NCI-H2107 (cell line): ENCODE results near the gene MAGI2.

Source experiments
- DNase-seq: peaks from one replicate; lab custom pipeline; 2025; lab: John Stamatoyannopoulos, UW

The MAGI2 gene

DNA sequence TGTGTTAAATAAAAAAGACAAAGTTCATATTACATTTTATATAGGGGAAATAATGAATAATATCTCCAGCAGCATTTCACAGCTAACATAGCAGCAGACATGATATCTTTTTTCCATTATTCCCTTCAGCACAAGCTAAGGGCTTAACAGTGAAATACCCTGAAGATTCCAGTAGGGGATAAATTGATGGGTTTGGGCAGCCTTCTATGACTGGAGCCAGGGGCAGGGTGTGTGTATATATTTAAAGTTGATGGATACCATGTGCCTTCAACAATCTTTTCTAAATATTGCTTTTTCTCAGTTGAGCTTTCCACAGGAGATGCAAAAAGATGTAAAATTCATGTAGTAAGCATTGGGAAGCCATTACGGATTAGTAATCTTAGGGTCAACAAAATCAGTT, 151.2 kb downstream of the MAGI2 start:
- DNase-seq, result no peak

DNA sequence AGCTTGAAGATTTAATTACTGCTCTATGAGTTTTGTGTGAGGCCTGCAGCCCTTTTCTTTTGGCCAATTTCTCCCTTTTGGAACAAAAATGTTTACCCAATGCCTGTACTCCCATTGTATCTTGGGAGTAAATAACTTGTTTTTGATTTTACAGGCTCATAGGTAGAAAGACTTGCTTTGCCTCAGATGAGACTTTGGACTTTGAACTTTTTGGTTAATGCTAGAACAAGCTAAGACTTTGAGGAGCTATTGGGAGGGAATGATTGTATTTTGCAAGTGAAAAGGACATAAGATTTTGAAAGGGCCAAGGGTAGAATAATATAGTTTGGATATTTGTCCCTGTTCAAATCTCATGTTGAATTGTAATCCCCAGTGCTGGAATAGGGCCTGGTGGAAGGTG, 152.0 kb downstream of the MAGI2 start:
- no peak for DNase-seq

DNA sequence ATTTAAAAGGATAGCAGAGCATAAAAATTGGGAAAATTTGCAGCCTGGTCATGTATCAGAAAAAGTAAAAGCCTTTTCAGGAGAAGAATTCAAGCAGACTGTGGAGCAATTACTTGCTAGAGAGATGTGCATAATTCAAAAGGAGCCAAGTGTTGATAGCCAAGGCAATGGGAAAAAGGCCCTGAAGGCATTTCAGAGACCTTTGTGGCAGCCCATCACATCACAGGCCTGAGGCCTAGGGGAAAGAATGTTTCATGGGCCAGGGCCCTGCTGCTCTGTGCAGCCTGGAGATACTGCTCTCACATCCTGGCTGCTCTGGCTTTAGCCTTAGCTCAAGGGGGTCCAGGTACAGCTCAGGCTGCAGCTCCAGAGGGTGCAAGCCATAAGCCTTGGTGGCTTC, 152.9 kb downstream of the MAGI2 start:
- DNase-seq, result no peak

DNA sequence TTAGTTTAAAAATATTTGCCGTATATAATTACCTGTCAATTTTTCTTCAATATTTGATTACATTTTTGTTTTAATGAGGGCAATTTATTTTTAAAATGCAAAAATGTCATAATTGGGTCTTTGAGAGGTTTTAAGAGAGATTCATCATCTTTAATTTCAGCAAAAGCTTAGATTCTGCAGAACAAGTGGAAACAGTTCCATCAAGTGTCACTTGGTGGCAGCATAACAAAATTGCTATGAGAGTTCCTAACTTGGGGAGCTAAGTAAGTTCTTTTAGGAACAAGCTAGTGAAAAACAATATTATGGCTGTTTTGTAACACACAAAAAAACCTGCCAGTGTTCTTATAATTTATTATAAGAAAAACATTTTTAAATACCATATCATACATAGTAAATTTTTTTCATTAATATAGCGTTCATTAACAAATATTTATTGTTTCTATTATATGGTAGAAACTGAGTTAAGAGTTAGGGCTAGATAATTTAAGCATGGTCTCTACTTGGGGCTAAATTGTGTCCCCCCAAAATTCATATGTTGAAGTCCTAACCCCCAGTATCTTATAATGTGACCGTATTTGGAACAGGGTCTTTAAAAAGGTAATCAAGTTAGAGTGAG, 155.2 kb downstream of the MAGI2 start:
- DNase-seq, result no peak

DNA sequence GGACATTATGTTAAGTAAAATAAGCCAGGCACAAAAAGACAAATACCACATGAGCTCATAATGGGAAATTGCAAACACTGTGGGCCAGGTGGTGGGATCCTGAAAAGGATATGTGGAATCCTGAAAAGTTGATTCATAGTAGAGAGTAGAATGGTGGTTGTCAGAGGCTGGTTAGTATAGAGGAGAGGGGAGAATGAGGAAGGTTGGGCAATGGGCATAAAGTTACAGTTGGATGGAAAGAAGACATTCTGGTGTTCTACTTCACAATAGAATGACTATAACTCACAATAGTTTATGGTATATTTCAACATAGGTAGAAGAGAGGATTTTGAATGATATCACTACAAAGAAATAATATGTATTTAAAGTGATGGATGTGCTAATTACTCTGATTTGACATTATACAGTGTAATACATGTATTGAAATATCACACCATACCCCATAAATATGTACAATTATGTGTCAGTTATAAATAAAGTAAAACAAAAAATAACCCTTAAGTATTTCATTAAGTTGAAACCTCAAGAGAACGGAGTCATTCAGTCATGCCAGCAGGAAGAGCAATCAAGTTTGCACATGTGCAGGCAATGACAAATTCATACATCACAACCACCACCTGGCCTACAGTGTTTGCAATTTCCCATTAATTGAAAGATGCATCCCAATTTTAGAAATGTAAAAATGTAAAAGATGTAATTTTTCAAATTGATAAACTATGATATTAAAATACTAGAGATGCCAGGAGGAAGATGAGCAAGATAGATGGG, 156.7 kb downstream of the MAGI2 start:
- no peak for DNase-seq

DNA sequence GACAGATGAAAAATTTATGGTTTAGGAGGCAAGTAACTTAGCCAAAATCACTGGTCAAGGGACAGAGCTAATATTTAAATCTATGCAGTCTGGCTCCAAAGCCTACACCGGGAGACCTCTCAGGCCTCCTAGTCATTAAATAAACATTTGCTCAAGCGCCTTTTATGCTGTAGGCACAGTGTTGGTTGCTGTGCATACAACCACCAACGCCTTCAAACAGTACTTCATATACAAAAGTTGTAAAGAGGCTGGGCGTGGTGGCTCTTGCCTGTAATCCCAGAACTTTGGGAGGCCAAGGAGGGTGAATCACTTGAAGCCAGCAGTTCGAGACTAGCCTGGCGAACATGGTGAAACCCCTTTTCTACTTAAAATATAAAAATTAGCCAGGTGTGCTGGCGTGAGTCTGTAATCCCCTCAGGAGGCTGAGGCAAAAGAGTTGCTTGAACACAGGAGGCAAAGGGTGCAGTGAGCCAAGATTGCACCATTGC, 159.8 kb downstream of the MAGI2 start:
- no peak for DNase-seq

DNA sequence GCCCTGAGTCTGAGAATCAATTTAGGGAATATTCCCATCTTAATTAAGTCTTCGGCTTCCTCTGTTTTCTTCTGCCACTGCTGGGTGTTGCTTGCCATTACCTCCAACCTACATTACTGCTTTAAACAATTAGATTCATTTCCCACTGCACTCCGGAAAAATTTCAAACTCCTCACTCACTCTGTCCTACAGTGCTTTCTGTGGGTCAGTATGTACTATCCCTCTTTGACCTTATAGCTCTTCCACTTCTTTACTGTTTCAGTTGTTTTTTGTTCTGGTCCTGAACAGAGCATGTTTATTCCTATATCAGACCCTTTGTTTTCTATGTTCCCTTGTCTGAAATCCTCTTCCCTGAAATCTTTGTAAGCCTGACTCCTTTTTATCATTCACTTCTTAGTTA, 160.6 kb downstream of the MAGI2 start:
- DNase-seq, result no peak

DNA sequence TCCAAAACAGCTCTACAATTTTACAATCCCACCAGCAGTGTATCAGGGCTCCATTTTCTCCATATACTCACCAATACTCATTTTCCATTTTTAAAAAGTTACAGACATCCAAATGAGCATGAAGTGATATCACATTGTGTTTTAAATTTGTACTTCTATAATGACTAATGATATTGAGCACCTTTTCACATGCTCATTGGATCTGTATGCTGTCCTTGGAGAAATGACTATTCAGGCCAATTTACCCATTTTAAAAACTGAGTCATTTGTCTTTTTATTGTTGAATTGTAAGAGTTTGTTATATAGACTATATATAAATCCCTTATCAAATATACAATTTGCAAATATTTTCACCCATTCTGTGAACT, 162.0 kb downstream of the MAGI2 start:
- no peak for DNase-seq

DNA sequence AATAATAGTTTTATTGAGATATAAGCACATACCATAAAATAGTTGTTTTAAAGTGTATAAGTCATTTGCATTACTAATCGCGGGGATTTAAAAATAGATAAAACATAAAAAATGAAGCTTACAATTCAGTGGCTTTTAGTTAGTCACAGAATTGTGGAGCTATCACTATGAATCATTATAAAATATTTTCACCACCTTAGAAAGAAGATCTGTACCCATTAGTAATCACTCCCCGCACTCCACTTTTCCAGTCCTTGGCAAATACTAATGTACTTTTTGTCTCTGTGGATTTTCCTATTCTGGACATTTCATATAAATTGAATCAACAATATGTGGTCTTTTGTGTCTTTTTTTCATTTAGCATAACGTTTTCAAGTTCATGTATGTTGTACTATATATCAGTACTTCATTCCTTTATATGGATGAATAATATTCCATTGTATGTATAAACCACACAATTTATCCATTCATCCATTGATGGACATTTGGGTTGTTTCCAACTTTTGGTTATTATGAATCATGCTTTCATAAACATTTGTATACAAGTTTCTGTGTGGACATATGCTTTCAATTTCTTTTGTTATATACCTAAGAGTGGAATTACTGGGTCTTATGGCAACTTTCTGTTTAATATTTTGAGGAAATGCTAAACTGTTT, 162.5 kb downstream of the MAGI2 start:
- DNase-seq, result no peak

DNA sequence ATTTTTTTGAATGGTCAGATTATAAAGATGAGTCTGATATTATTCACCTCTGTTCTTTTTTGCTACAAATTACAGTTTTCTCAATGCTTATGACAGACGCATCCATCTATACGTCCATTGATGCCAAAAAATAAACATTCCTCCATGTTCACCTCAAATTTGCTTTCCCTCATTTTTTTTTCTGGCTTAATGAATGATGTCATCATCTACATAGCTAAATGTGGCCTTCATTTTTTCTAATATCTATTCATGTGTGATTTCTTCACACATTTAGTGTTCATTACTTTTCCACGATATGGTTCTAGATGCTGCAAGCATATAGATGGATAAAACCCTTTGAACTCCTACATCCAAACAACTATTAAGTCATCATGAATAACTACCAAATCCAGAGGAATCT, 163.1 kb downstream of the MAGI2 start:
- DNase-seq, result no peak

DNA sequence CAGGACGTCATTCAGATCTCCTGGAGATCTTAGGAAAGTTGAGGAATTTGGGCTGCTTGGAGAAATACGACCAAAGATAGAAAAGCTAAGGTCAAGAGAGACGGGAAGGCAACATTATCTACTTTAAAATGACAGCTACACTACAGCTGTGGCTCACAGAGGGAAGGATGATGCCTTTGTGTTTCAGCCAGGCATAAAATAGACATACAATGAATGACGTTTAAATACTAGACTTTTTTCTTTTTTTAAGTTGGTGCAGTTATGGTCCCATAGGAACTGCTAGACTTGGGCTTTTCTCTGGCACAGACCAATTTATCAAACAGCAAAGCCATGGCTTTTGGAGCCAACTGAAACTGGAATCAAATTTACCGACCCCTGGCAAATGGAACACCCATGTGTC, 164.8 kb downstream of the MAGI2 start:
- DNase-seq, result no peak

DNA sequence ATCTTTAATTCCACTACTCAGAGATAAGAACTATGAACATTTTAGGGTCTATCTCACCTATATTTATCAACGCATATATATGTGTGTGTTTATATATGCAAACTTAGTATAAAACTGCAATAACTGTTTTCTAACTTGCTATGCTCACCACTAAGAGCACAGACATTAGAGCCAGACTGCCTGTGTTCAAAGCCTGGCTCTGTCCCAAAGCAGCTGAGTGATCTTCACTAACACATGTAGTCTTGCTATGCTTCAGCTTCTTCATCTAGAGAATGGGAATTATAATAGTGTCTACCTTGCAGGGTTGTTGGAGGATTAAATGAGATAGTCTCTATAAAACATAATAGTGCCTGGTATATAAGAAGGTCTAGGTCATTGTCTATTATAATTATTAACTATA, 165.5 kb downstream of the MAGI2 start:
- DNase-seq, result no peak

DNA sequence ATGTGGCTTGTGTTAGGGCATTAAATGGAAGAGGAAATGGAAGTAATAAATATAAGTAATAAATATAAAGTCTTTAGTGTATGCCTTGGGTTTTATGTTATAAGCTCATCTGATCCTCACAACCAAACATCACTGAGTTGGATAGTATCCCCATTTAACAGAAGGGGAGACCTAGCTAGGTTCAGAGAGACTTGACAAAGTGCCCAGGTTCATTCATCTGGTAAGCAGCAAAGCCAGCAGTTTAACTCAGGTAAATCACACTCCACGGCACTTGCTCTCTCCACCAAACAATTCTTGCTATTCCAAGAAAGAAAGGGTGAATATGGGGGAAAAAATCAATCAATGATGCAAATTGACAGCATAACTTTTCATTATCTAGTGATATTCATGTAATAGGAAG, 167.3 kb downstream of the MAGI2 start:
- DNase-seq, result no peak

DNA sequence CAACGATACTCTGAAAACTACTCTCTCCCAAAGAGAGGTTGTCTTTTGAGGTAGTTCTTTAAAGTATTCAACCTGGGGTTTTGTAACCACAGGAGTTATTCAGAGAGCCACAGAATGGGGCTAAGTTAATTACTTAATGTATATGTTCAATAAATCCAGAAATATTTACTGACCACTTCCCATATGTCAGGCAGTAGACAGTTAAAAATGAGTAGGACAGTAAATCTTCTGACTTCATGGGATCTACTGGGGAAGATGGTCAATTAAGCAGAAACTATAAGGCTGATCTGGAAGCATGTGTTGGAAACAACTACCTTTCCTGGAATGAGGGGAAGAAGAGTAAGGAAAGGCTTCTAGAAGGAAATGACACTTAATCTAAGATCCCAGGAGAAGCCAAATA, 167.7 kb downstream of the MAGI2 start:
- DNase-seq, result no peak

DNA sequence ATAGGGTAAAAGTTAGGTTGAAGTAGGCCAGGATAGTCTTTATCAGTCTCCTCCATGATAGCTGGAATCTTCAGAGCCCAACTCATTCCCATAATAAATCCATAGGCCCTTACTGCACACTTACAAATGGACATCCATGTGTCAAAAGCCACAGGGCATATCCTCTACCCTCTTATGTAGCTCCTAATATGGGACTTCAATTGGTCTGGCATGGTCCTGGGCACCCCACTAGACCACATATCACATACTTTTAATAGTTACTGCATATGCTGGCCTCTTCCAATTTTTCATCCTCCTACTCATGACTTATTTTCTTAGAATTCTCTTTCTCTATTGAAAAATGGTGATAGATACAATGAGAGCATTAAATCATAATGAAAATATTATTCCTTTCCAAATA, 169.3 kb downstream of the MAGI2 start:
- DNase-seq, result no peak

DNA sequence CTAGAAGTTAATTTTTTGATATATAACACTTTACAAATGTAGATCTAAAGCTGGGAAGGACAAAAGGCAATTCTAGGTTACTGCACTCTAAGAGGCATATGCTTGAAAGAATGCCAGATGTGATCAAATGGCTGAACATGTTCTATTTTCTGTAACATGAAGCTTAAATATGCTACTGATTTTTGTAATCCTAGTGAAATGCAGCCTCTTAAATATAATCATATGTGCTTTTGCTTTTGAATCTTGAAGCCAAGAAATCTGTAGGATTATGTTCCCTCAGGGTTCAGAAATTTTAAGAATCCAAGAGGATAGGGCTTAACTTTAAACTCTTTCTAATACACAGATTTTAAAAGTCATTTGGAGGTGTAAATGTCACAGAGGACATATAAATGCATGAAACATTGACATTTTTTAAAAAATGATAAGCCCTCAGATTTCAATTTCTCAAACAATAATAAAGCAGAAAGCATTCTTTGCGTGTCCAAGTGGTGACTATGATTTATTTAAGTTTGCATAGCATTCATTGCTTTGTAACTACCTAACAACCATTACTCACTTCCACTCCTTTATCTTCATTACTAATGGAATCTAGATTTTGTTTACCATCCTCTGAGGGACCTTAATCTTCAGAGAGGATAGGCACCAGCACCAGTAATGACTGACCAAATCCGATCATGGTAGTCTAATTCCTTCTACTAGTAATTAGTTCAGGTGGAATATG, 170.4 kb downstream of the MAGI2 start:
- DNase-seq, result no peak

DNA sequence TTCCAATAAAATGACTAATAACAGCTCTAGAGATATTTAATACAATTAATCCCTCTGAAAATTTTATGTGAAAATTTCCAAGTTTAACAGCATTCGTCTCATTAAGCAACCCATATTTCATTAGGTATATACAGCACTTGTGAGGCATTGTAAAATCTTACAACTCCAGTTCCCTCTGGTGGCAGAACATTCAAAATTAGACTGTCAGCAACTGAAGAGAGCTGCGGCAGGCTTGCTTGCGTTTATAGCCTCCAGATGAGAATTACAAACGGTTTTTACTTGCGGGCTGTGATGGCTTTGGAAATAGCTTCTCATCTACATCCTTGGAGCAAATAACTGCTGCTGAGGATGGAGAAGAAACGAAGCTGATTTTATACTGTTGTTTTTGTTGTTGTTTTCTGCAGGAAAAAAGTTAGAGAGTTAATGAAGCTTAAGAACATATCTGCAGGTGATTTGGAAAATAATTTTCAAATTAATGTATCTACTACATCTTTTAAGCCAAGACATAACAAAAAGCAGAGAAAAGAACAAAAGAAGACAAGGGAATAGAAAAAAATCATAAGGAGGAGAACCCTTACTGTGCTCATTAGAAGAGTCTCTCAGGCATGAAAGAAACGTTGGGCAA, 171.3 kb downstream of the MAGI2 start:
- no peak for DNase-seq

DNA sequence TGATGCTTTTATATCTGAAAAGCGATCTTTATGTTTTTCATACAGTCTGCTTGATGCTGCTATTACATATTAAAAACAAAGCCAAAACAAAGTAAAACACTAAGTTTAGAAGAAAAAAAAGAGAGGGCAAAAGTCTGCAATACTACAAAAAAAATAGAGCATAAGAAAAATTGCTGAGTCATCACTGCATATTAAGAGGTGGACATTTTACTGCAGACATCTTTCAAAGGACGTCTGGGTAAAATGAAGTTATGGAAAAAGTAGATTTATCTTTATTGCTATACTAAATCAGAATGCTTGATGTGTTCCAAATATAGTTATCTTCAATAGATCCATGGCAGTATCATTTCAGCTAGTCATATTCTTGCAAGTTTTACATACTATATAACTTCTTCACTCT, 172.0 kb downstream of the MAGI2 start:
- DNase-seq, result no peak

DNA sequence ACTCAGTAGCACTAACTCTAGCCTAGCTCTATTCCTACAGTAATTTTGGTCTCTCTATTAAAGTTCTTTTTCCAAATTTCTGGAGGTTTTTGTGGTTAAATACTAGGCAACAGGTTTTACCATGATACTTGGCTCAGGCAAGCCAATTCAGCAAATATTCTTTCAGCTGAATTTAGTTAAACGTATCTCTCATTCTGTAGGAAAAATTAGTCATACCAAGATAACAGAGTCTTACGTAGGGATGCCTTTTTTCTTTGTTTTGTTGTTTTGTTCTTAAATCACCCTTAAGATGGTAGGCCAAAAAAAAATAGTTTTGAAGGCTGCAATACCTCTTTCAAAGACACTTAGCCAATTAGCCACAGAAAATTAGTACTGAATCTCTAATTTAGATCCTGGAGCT, 180.5 kb downstream of the MAGI2 start:
- no peak for DNase-seq

DNA sequence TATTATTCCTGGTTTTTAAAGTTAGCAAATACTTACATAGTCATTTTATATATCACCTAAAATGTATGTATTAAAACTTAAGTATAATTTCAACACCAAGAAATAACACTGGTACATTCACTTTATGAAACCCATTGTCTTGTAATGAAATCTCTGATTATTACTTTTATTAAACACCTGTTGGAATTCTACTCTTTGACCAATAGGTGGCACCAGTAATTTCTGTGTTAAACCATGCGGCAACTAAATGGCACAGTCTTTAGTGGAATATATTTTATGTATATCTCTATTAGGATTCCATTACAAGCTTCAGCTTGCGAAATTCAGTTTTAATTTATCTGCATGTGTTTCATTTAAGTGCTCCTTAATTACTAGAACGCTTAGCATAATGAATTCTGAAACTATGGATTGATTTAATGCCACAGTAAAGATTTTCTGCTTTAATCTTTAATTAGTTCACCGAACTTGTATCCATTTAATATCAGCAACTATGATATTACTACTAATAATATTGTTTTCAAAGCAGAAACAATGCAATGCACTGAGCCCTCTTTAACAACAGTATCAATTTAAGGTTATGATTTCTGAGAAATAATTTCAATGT, 181.3 kb downstream of the MAGI2 start:
- no peak for DNase-seq

DNA sequence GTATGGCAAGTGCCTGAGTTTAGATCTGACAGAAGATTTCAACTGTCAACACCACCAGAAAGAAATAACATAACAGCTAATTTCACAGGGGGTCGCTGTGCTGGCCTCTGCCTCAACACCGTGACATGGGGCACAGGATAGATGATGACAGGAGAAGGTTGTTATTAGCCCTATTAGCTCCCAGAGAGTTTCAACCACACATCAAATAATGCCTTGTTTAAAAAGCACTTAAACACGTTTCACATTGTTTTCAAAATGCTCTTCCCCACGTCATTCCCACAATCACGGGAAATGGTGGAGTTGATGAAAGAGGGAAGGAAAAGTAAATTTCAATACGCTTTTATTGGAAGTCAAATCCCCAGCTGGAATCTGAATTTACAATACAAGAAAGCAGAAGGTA, 184.7 kb downstream of the MAGI2 start:
- DNase-seq, result no peak

DNA sequence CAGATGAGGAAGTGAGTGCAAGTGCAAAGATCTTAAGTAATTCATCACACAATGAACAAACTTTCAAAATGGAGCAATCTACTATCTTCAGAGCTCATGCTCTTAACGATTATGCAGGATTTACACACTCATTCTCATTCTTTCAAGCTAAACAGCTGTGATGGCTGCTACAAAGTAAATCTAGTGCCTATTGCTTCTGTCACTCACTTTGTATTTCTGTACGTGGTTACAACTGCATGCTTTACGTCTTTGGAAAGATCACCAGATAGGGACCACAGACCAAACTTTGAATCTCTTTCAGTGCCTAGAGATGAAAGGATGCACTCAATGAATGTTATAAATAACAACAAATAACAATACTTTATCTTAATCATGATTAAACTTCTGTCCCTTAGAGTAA, 194.6 kb downstream of the MAGI2 start:
- no peak for DNase-seq
